ENCODE results near the gene GPR135. TPM values are rescaled to one million over a fixed set of nuclear protein-coding genes. Genes with fewer than 3 reads are reported as not detected.

The GPR135 gene
- total RNA-seq, 1 donor from 2014 or later, result 6.2 TPM

DNA sequence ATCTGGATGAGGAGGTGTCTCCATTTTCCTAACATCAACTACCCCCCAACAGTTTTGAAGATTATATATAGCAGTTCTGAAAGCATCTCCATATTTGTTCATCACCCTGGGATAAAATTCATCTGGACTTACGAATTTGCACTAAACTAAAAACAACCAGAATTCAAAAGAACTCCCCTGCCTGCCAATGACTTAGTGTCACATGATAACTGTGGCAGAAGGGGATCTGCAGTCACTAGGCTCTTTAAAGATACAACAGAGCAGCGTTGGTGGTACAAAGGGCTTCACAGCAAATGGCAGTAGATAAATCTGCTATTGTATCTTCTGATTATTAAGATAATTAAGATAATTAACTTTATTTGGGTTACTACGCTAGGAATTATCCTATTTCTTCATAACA lies 30.1 kb downstream of the GPR135 start:
- Mint-ChIP-seq H3K27ac (ENCODE audit: unreplicated experiment) (no peak overlapping the region), H3K4me3 (ENCODE audit: unreplicated experiment) (no peak overlapping the region), H3K27me3 (ENCODE audit: low read depth, unreplicated experiment) (no peaks in the 10 kb centered on the region), H3K36me3 (ENCODE audit: low read depth, unreplicated experiment) (peaks cover 4% of the 10 kb centered on the region), H3K9me3 (ENCODE audit: unreplicated experiment) (no peaks in the 10 kb centered on the region), H3K4me1 (ENCODE audit: low read depth, unreplicated experiment) (peaks cover 16% of the 10 kb centered on the region)
- Histone ChIP-seq H3K36me3 (ENCODE audit: insufficient read depth, low read length) (no peaks in the 10 kb centered on the region), H3K79me2 (ENCODE audit: insufficient read depth, low read length) (no peaks in the 10 kb centered on the region), H2AFZ (ENCODE audit: low read depth, low read length) (no peak overlapping the region), H3K4me2 (ENCODE audit: low read length) (no peak overlapping the region), H3K9ac (ENCODE audit: low read length) (no peak overlapping the region), H3K4me1 (ENCODE audit: insufficient read depth, low read length) (peaks cover 19% of the 10 kb centered on the region), H4K20me1 (ENCODE audit: insufficient read depth, low read length) (no peaks in the 10 kb centered on the region), H3K9me3 (ENCODE audit: insufficient read depth, low read depth, low read length) (no peaks in the 10 kb centered on the region), H3K27ac (ENCODE audit: low read depth, low read length) (no peak overlapping the region), H3K27me3 (ENCODE audit: insufficient read depth, low read length) (no peaks in the 10 kb centered on the region), H3K4me3 (ENCODE audit: insufficient read depth, low read depth, low read length) (no peak overlapping the region)
- TF ChIP-seq, protein P1, sequence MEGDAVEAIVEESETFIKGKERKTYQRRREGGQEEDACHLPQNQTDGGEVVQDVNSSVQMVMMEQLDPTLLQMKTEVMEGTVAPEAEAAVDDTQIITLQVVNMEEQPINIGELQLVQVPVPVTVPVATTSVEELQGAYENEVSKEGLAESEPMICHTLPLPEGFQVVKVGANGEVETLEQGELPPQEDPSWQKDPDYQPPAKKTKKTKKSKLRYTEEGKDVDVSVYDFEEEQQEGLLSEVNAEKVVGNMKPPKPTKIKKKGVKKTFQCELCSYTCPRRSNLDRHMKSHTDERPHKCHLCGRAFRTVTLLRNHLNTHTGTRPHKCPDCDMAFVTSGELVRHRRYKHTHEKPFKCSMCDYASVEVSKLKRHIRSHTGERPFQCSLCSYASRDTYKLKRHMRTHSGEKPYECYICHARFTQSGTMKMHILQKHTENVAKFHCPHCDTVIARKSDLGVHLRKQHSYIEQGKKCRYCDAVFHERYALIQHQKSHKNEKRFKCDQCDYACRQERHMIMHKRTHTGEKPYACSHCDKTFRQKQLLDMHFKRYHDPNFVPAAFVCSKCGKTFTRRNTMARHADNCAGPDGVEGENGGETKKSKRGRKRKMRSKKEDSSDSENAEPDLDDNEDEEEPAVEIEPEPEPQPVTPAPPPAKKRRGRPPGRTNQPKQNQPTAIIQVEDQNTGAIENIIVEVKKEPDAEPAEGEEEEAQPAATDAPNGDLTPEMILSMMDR (IDR thresholded peaks at IDR 0.05; ENCODE audit: insufficient read depth, low read depth, low read length), result no peak
- no peak for TF ChIP-seq EZH2 (IDR thresholded peaks at IDR 0.05; ENCODE audit: insufficient read depth, low read length)
- no peak for FAIRE-seq
- DNase-seq (ENCODE audit: low read depth), result no peak

DNA sequence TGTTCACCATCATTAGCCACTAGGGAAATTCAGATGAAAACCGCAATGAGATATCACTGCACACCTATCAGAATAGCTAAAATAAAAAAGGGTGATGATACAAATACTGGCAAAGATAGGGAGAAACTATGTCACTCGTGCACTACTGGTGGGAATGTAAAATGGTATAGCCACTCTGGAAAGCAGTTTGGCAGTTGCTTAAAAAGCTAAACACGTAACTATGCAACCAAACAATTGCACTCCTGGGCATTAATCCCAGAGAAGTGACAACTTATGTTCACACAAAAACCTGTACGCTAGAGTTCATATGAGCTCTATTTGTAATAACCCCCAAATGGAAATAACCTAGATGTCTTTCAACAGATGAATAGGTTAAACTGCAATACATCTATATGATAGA lies 35.4 kb downstream of the GPR135 start:
- H3K9me3 ChIP-seq (ENCODE audit: insufficient read depth, low read depth, low read length), result no peaks in the 10 kb centered on the region
- peaks cover 1% of the 10 kb centered on the region for H3K36me3 Mint-ChIP-seq (ENCODE audit: low read depth, unreplicated experiment)
- no peaks in the 10 kb centered on the region for H4K20me1 ChIP-seq (ENCODE audit: insufficient read depth, low read length)
- no peak overlapping the region for H3K9ac ChIP-seq (ENCODE audit: low read length)
- no peaks in the 10 kb centered on the region for H3K9me3 Mint-ChIP-seq (ENCODE audit: unreplicated experiment)
- H3K27ac Mint-ChIP-seq (ENCODE audit: unreplicated experiment), result no peak overlapping the region
- no peak overlapping the region for H3K4me3 Mint-ChIP-seq (ENCODE audit: unreplicated experiment)
- H3K27me3 Mint-ChIP-seq (ENCODE audit: low read depth, unreplicated experiment), result no peaks in the 10 kb centered on the region
- DNase-seq (ENCODE audit: low read depth) (no peak), FAIRE-seq (no peak)
- peaks cover 13% of the 10 kb centered on the region for H3K4me1 ChIP-seq (ENCODE audit: insufficient read depth, low read length)
- no peak overlapping the region for H2AFZ ChIP-seq (ENCODE audit: low read depth, low read length)
- H3K27me3 ChIP-seq (ENCODE audit: insufficient read depth, low read length), result no peaks in the 10 kb centered on the region
- no peak overlapping the region for H3K27ac ChIP-seq (ENCODE audit: low read depth, low read length)
- H3K36me3 ChIP-seq (ENCODE audit: insufficient read depth, low read length), result no peaks in the 10 kb centered on the region
- no peak overlapping the region for H3K4me3 ChIP-seq (ENCODE audit: insufficient read depth, low read depth, low read length)
- peaks cover 22% of the 10 kb centered on the region for H3K4me1 Mint-ChIP-seq (ENCODE audit: low read depth, unreplicated experiment)
- TF ChIP-seq, protein P1 (IDR thresholded peaks at IDR 0.05; ENCODE audit: insufficient read depth, low read depth, low read length), result no peak
- no peak for TF ChIP-seq EZH2 (IDR thresholded peaks at IDR 0.05; ENCODE audit: insufficient read depth, low read length)
- no peak overlapping the region for H3K4me2 ChIP-seq (ENCODE audit: low read length)
- H3K79me2 ChIP-seq (ENCODE audit: insufficient read depth, low read length), result no peaks in the 10 kb centered on the region

DNA sequence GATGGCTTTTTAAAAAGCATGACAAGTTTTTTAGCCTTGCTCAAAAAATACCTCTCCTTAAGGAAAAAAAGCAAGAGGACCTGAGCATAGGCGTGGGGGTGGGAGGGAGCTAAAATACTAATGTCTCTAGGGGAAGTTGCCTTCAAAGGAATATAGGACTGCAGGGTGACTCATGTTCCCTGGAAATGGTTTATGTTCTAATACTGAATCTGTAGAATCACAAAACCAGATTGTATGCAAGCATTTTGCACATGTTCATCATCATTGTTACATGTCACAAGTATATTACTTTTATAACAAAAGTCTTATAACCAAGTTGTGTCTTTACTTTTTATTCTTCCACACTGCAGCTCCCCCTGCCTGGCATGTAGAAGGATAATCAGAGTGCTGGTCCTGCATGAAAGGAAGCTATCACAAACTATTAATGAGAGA lies 36.6 kb downstream of the GPR135 start:
- Histone ChIP-seq H3K27me3 (ENCODE audit: insufficient read depth, low read length) (no peaks in the 10 kb centered on the region), H3K4me3 (ENCODE audit: insufficient read depth, low read depth, low read length) (no peak overlapping the region), H4K20me1 (ENCODE audit: insufficient read depth, low read length) (no peaks in the 10 kb centered on the region), H2AFZ (ENCODE audit: low read depth, low read length) (no peak overlapping the region), H3K36me3 (ENCODE audit: insufficient read depth, low read length) (no peaks in the 10 kb centered on the region), H3K9me3 (ENCODE audit: insufficient read depth, low read depth, low read length) (no peaks in the 10 kb centered on the region), H3K4me2 (ENCODE audit: low read length) (peak overlapping the region; percentile 50), H3K27ac (ENCODE audit: low read depth, low read length) (no peak overlapping the region), H3K9ac (ENCODE audit: low read length) (peak overlapping the region; percentile 0), H3K79me2 (ENCODE audit: insufficient read depth, low read length) (no peaks in the 10 kb centered on the region), H3K4me1 (ENCODE audit: insufficient read depth, low read length) (peaks cover 13% of the 10 kb centered on the region)
- no peaks in the 10 kb centered on the region for H3K27me3 Mint-ChIP-seq (ENCODE audit: low read depth, unreplicated experiment)
- peaks cover 23% of the 10 kb centered on the region for H3K4me1 Mint-ChIP-seq (ENCODE audit: low read depth, unreplicated experiment)
- no peak for TF ChIP-seq EZH2 (IDR thresholded peaks at IDR 0.05; ENCODE audit: insufficient read depth, low read length)
- TF ChIP-seq, protein P1 (IDR thresholded peaks at IDR 0.05; ENCODE audit: insufficient read depth, low read depth, low read length), result no peak
- no peak overlapping the region for H3K27ac Mint-ChIP-seq (ENCODE audit: unreplicated experiment)
- H3K36me3 Mint-ChIP-seq (ENCODE audit: low read depth, unreplicated experiment), result no peaks in the 10 kb centered on the region
- FAIRE-seq, result no peak
- DNase-seq (ENCODE audit: low read depth), result peak; percentile 60
- H3K4me3 Mint-ChIP-seq (ENCODE audit: unreplicated experiment), result no peak overlapping the region
- H3K9me3 Mint-ChIP-seq (ENCODE audit: unreplicated experiment), result no peaks in the 10 kb centered on the region
